ENCODE measurements around the gene CDH8.

DNA sequence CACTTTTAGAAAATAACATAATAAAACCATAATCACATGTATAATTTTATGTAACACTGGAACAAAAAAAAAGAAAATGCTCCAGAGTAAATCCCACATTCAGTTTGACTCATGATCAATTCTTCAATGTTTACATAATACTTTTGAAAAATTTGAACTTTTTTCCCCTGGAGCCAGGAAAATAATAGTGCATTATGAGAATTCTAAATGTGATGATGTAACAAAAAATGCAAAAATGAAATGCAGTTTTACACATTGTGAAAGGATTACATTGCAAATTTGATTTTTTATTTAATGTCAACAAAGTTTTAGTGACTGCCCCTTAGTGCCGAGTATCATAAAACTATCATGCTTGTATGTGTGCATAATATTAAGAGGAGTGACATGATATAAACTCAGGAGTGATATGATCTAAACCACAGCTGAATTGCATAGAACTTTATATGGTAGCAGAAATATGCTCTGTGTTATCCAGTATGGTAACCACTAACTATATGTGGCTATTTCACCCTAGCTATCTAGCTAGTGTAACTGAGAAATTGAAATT, 238.2 kb downstream of the CDH8 start:
- TF ChIP-seq, protein P1, sequence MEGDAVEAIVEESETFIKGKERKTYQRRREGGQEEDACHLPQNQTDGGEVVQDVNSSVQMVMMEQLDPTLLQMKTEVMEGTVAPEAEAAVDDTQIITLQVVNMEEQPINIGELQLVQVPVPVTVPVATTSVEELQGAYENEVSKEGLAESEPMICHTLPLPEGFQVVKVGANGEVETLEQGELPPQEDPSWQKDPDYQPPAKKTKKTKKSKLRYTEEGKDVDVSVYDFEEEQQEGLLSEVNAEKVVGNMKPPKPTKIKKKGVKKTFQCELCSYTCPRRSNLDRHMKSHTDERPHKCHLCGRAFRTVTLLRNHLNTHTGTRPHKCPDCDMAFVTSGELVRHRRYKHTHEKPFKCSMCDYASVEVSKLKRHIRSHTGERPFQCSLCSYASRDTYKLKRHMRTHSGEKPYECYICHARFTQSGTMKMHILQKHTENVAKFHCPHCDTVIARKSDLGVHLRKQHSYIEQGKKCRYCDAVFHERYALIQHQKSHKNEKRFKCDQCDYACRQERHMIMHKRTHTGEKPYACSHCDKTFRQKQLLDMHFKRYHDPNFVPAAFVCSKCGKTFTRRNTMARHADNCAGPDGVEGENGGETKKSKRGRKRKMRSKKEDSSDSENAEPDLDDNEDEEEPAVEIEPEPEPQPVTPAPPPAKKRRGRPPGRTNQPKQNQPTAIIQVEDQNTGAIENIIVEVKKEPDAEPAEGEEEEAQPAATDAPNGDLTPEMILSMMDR (IDR thresholded peaks at IDR 0.05): no peak
- TF ChIP-seq POLR2A (IDR thresholded peaks at IDR 0.05): no peak

Measured in thyroid gland (tissue), 4 donors.